ENCODE results near the gene COBL.

COBL gene

GRCh38 chr7:51113560-51113959 lies 203.0 kb downstream of the COBL start:
- no peak for DNase-seq (ENCODE audit: low spot score)

DNA sequence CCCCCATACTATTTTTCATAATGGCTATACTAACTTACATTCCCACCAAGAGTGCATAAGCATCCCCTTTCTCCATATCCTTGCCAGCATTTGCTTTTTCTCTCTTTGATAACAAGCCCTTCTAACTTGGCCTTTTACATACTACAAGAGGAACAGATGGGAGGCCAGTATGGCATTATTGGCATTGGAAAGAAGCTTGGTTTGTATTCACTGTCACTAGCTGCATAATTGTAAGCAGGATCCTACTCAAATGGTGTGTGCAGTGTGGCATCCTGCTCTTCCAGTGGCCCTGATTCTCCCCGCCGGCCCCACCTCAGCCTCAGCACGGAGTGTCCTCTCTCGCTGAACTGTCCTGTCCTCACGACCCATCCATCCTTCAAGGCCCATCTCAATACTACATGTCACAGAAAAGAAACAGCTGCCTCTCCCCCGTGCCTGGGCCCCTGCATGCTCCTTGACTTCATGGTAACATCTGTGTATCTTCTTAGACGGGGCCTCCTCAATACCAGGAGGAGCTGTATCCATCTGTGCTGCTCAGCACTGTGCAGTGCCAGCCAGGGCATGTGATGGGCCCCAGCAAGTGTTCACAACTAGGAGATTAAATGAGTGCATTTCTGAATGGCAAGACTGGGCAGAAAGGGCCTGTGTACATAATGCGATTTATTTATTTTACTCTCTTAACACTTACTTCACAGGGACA lies 205.2 kb downstream of the COBL start:
- DNase-seq (ENCODE audit: low spot score), result no peak

DNA sequence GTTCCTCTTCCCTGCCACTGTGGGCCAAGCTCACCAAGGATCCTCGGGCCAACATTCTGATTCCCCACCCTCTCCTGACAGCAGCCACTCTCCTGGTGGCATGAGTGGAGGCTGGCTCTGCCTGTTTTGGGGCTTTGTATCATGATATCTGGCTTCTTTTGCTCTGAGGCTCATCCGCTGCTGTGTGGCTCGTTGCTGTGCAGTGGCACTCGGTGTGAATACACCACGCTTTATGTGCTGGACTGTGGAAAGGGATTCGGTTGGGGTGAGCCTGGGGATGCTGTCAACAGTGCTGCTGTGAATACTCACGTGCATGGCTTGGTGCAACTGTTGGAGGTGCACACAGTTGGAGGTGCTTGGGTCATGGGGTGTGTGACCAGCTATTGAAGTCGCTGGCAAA lies 208.5 kb downstream of the COBL start:
- no peak for DNase-seq (ENCODE audit: low spot score)

GRCh38 chr7:51104278-51104677 lies 212.3 kb downstream of the COBL start:
- no peak for DNase-seq (ENCODE audit: low spot score)

GRCh38 chr7:51103718-51104117 lies 212.9 kb downstream of the COBL start:
- DNase-seq (ENCODE audit: low spot score), result no peak

DNA sequence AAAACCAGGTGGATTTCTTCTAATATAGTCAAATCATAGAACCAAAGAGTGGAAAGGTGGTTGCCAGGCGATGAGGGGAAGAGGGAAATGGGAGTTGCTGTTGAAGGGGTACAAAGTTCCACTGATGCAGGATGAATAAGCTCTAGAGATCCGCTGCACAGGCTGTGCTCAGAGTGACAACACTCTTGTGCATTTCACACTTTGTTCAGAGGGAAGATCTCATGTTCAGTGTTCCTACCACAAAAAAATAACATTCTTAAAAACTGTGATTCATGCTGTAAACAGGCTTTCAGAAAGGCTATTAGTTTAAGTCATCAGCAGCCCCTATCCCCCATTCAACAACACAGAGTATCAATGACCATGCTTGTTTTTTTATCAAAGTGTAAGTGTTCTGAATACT lies 213.8 kb downstream of the COBL start:
- no peak for DNase-seq (ENCODE audit: low spot score)

DNA sequence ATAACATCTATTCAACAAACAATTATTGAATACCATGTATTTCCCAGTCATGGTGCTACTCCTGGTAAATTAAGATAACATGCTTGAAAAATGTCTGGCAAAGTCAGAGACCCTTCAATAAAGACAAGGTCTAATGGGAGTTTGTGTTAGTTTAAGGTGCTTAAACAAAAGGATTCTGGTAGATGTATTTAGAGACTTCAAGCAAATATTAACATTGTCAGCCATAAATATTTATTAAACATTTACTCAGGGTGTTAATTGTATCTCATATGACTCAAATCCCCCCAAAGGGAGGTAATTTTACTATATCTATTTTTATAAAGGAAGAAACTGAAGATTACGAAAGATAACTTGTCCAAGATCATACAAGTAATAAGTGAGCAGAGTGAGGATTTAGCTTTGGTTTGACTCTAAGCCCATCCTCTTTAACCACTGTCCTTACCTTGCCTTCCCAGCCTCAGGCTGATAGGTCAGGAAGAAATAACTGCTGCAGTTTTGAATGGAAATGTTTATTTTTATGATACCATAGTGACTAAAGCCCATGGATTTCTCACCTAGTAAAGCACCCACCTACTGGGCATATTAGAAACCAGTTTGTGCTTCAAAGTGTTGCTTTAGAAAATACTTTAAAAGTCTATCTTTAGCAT lies 215.4 kb downstream of the COBL start:
- no peak for DNase-seq (ENCODE audit: low spot score)

- no peak for DNase-seq (ENCODE audit: low spot score)
Observed at GRCh38 chr7:51090411-51090810, 226.2 kb downstream of the COBL start.

- no peak for DNase-seq (ENCODE audit: low spot score)
Observed at GRCh38 chr7:51085034-51085692, 231.4 kb downstream of the COBL start.

- no peak for DNase-seq (ENCODE audit: low spot score)
Observed at GRCh38 chr7:51084121-51084520, 232.5 kb downstream of the COBL start.

- no peak for DNase-seq (ENCODE audit: low spot score)
Observed at GRCh38 chr7:51082940-51083533, 233.6 kb downstream of the COBL start.

- DNase-seq (ENCODE audit: low spot score), result no peak
Observed at GRCh38 chr7:51082096-51082840, 234.3 kb downstream of the COBL start.

DNA sequence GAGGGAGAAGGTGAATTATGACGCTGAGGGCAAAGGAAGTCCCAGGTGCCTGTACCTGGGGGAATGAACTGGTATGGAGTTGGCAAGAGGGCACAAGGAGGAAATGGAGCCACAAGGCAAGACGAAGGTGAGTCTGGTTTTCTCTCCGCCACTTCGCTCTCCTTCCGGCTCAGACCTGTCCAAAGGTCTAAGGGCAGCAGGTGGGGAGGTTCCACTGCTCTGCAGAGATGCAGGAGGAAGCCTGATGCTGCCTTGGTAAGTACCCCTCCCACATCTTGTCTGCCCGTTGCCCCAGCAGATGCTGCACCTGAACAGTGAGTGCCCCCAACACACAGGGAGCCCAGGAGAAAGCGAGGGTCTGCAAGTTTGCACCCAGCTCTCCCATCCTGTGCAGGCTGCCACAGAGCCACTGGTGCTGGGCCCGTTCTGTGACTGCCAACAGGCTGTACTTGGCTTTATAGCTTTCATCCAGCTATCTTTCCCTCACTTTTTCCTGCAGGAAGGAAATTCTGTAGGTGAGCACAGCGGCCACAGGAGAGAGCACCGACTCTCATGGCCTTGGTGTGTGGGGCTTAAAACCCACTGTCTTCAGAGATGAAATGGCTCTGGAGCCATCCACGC lies 235.2 kb downstream of the COBL start:
- DNase-seq (ENCODE audit: low spot score), result no peak

- no peak for DNase-seq (ENCODE audit: low spot score)
Observed at GRCh38 chr7:51080622-51081269, 235.9 kb downstream of the COBL start.

GRCh38 chr7:51080216-51080615 lies 236.4 kb downstream of the COBL start:
- DNase-seq (ENCODE audit: low spot score), result no peak

GRCh38 chr7:51079494-51079893 lies 237.1 kb downstream of the COBL start:
- no peak for DNase-seq (ENCODE audit: low spot score)

DNA sequence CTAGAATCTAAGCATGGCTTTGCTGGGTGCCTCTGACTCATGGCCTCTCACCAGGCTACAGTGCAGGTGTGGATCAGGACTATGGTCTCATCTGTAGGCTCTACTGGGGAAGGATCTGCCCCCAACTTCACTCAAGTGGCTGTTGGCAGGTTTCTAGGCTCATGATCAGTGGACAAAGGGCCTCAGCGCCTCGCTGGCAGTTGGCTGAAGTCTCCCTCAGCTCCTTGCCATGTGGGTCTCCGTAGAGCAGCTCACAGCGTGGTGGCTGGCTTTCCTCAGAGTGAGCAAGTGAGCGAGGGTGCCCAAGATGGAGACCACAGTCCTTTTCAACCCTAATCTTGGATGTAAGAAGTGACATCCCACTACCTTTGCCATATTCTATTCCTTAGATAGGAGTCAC lies 238.0 kb downstream of the COBL start:
- DNase-seq (ENCODE audit: low spot score), result no peak

DNA sequence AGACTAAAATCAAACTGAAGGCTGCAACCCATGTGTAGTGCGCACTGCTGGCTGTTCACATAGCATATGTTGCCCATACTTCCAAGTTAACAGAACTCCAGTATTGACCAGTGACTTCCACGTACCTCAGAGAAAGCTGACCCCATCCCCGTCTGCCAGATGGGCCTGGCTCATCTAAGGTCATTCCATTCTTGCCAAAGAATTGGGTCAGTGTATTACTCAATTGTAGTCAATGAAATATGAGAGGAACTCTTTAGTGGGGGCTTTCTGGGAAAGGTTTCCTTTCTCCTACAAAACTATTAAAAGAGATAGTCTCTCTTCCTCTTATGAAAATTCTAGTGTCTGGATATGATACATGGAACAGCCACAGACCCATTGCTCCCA lies 238.6 kb downstream of the COBL start:
- DNase-seq (ENCODE audit: low spot score), result no peak

- DNase-seq (ENCODE audit: low spot score), result no peak
Observed at GRCh38 chr7:51077316-51077986, 239.2 kb downstream of the COBL start.

DNA sequence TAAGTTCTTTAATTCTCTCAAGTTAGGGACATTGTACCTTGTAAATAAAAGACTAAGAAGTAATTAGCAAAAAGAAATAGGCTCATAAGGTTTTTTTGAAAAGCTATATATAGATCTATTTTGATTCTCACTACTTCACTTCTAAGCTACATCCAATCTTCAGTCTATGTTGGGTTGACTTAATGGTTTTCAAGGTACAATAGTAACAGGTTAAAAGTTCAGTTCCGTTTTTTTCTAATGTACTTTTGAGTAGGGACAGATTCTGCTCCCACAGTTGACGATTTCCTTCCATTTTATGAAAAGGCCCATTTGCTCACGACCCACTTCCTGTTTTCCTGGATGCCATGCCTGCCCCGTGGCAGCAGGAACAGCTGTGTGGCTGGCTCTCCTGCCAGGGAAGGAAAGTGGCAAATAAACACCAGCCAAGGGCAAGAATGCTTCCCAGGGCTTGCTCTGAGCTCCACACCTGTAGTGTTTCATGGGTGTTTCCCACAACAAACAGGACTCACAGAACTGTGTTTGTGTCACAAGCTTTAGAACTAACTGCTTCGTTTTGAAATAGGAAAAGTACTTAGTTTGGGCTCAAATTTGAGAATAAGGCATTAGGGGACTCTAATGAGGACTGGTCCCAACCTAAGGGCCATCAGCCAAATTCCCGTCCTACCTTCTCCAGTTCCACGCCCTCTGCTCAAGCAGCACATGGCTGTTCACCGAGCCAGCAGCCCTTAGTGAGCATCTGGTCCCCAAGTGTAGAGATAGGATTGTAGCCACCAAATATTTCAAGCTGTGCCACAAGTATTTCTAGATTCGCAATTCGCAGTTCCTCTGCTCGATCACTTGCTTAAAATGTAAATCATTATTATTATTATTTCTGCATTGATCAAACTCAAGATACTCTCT lies 240.7 kb downstream of the COBL start:
- no peak for DNase-seq (ENCODE audit: low spot score)

Data from CD4-positive, alpha-beta T cell treated with Interleukin-2 at 100 ng/mL for 4 hours (primary cell).